HepG2 (cell line): Measurements from ENCODE around the gene DOCK2.

Experiments
- ASH2L ChIP-seq: fragments of 300-600, 200-600 bp; sonication (generic); IDR thresholded peaks from 2 replicates; pipeline ENCODE4 v1.7.0; 2017; ENCODE audit warnings: low read depth, mild to moderate bottlenecking, moderate library complexity, mixed read lengths, low read length; ENCODE audit not compliant: insufficient read length
- CTCF ChIP-seq: sonication (generic); formaldehyde crosslinking; IDR thresholded peaks from 2 replicates; pipeline ENCODE4 v1.5.0; 2020; ENCODE audit warnings: mild to moderate bottlenecking, missing genetic modification reagents, moderate library complexity
- RXRA ChIP-seq: sonication (generic); formaldehyde crosslinking; IDR thresholded peaks from 2 replicates; pipeline ENCODE4 v1.5.1; 2020; ENCODE audit warnings: missing genetic modification reagents
- SRSF4 ChIP-seq: fragments of 200-400 bp; formaldehyde crosslinking; IDR thresholded peaks from one replicate; pipeline ENCODE4 v1.6.1; 2018; ENCODE audit warnings: mild to moderate bottlenecking, low read depth, low read length, moderate library complexity; ENCODE audit not compliant: poor library complexity, severe bottlenecking
- TBL1XR1 ChIP-seq: fragments of 150-350 bp; IDR thresholded peaks from 2 replicates; pipeline ENCODE4 v1.6.1; 2014; ENCODE audit warnings: borderline replicate concordance, low read length; ENCODE audit not compliant: partially characterized antibody
- ZHX1 ChIP-seq: sonication (generic); formaldehyde crosslinking; IDR thresholded peaks from 2 replicates; pipeline ENCODE4 v1.8.1; 2022; ENCODE audit warnings: low read depth, mild to moderate bottlenecking, missing genetic modification reagents
- ZNF318 ChIP-seq: sonication (generic); formaldehyde crosslinking; IDR thresholded peaks from 2 replicates; pipeline ENCODE4 v1.4.0; 2020; ENCODE audit warnings: mild to moderate bottlenecking, missing genetic modification reagents
- ZNF660 ChIP-seq: sonication (generic); formaldehyde crosslinking; IDR thresholded peaks from 2 replicates; pipeline ENCODE4 v1.5.1; 2020; ENCODE audit warnings: mild to moderate bottlenecking, low read depth, missing genetic modification reagents, borderline replicate concordance
- ZXDC ChIP-seq: sonication (generic); formaldehyde crosslinking; IDR thresholded peaks from 2 replicates; pipeline ENCODE4 v1.5.0; 2020; ENCODE audit warnings: mild to moderate bottlenecking, missing genetic modification reagents

GRCh38 chr5:169691471-169691870, 54.4 kb downstream of the DOCK2 start:
- TF ChIP-seq RXRA (CRISPR knock-in tag) (no peak), CTCF (CRISPR knock-in tag) (no peak), ZHX1 (no peak), ASH2L (no peak), ZXDC (CRISPR knock-in tag) (no peak), TBL1XR1 (no peak), ZNF660 (no peak), SRSF4 (no peak), ZNF318 (CRISPR knock-in tag) (no peak)
